Lower lobe of right lung (tissue), 2 donors: ENCODE results near the gene CDIP1. TPM values are rescaled to one million over a fixed set of nuclear protein-coding genes. Genes with fewer than 3 reads are reported as not detected.

ENCODE experiments used
- ATAC-seq, 2 donors: fragments of 200-7000 bp; cut with Tn5 transposase; one replicate each; pipeline ENCODE4 v1.9.1; 2020 to 2022; ENCODE audit warnings: mild to moderate bottlenecking in 2 of 2, moderate library complexity in 2 of 2
- DNase-seq: peaks from one replicate; pipeline ENCODE4 v3.0.0-alpha.2; 2020
- H3K27ac ChIP-seq: fragments of 200-600 bp; one replicate; pipeline ENCODE4 v1.8.0; 2022
- H3K27me3 ChIP-seq: fragments of 200-600 bp; one replicate; pipeline ENCODE4 v1.8.0; 2022; ENCODE audit warnings: low read depth
- H3K36me3 ChIP-seq: fragments of 200-600 bp; one replicate; pipeline ENCODE4 v1.8.0; 2022; ENCODE audit warnings: mild to moderate bottlenecking
- H3K4me1 ChIP-seq: fragments of 200-600 bp; one replicate; pipeline ENCODE4 v1.8.0; 2022
- H3K4me3 ChIP-seq: fragments of 200-600 bp; one replicate; pipeline ENCODE4 v1.8.0; 2022; ENCODE audit warnings: mild to moderate bottlenecking
- H3K9me3 ChIP-seq: fragments of 200-600 bp; one replicate; pipeline ENCODE4 v1.8.0; 2022
- CTCF ChIP-seq: fragments of 200-600 bp; IDR thresholded peaks from one replicate; pipeline ENCODE4 v1.8.0; 2022; ENCODE audit warnings: antibody characterized with exemption, mild to moderate bottlenecking
- intact Hi-C: fragments of 100-400 bp; cut with DNase I; formaldehyde crosslinking; loops from one replicate; pipeline ENCODE4 v1.11.0; 2022
- total RNA-seq: library from RNA; stranded (reverse); fragmentation: NEBNext Ultra II Directional; extraction: Animal tissue kit (Norgen Biotek cat#: 25700); gene quantifications from one replicate; pipeline ENCODE4 v1.2.1, GENCODE V29; 2021
- donor health status: DM: no; HTN: yes; CAD: no; lungs with severe emphysema.

Gene CDIP1
- total RNA-seq, 1 donor from 2014 or later = 21.1 TPM

GRCh38 chr16:4495766-4496165 is 42.8 kb downstream of the CDIP1 start:
- Histone ChIP-seq H3K4me1 (peaks cover 11% of the 10 kb centered on the region), H3K27ac (no peak overlapping the region), H3K9me3 (no peaks in the 10 kb centered on the region), H3K36me3 (peaks cover 10% of the 10 kb centered on the region), H3K27me3 (no peaks in the 10 kb centered on the region), H3K4me3 (no peak overlapping the region)
- DNase-seq (no peak), ATAC-seq (no peak)
- intact Hi-C loops = no loop called here
- no peak for TF ChIP-seq CTCF

- intact Hi-C loops = no loop called here
- H3K27me3 ChIP-seq = no peaks in the 10 kb centered on the region
- peaks cover 3% of the 10 kb centered on the region for H3K4me1 ChIP-seq
- H3K36me3 ChIP-seq = peaks cover 10% of the 10 kb centered on the region
- H3K27ac ChIP-seq = no peak overlapping the region
- H3K9me3 ChIP-seq = no peaks in the 10 kb centered on the region
- H3K4me3 ChIP-seq = no peak overlapping the region
- ATAC-seq (peak; percentile 31 to 41), DNase-seq (no peak)
- TF ChIP-seq CTCF = no peak
Measured at GRCh38 chr16:4494746-4495490, 43.7 kb downstream of the CDIP1 start.

DNA sequence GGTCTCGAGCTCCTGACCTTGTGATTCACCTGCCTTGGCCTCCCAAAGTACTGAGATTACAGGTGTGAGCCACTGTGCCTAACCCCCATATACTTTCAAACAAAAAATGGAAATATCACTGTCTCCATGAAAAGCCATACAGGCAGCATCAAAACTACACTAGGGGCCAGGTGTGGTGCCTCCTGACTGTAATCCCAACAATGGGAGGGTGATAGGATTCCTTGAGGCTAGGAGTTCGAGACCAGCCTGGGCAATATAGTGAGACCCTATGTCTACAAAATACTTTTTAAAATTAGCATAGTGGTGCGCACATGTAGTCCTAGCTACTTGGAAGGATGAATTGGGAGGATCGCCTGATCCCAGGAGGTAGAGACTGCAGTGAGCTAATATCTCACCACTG is 46.7 kb downstream of the CDIP1 start:
- no peaks in the 10 kb centered on the region for H3K9me3 ChIP-seq
- ATAC-seq = no peak

GRCh38 chr16:4489030-4489429 is 49.5 kb downstream of the CDIP1 start:
- intact Hi-C loops = no loop called here
- no peak for DNase-seq
- Histone ChIP-seq H3K27ac (peak overlapping the region; percentile 51), H3K27me3 (no peaks in the 10 kb centered on the region), H3K4me1 (peaks cover 29% of the 10 kb centered on the region), H3K4me3 (no peak overlapping the region), H3K9me3 (no peaks in the 10 kb centered on the region), H3K36me3 (peaks cover 15% of the 10 kb centered on the region)
- no peak for ATAC-seq
- TF ChIP-seq CTCF = no peak

More for the DNA sequence above, 46.7 kb downstream of the CDIP1 start:
- intact Hi-C loops = no loop called here
- Histone ChIP-seq H3K27me3 (no peaks in the 10 kb centered on the region), H3K27ac (no peak overlapping the region), H3K4me3 (no peak overlapping the region), H3K4me1 (peaks cover 23% of the 10 kb centered on the region), H3K36me3 (peaks cover 9% of the 10 kb centered on the region)
- no peak for DNase-seq
- no peak for TF ChIP-seq CTCF

DNA sequence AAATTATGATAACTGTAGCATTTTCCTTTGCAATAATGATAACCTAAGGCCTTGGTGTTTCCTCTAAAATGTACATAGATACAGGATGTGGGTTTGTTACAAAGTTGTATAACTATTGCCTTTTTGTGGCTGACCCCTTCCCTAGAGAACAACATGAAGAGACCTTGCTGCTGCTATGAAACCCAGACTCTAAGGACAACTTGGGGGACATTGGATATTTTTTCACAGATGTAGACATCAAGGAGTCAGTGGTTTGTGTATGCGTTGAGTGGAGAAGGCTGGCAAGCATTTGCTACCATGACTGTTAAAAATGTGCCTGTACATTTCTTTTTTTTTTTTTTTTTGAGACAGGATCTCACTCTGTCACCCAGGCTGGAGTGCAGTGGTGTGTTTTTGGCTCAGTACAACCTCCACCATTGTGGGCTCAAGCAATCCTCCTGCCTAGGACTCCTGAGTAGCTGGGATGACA is 50.0 kb downstream of the CDIP1 start:
- Histone ChIP-seq H3K27ac (peak overlapping the region; percentile 51), H3K4me3 (no peak overlapping the region), H3K27me3 (no peaks in the 10 kb centered on the region), H3K4me1 (peaks cover 29% of the 10 kb centered on the region), H3K36me3 (peaks cover 20% of the 10 kb centered on the region), H3K9me3 (no peaks in the 10 kb centered on the region)
- no peak for TF ChIP-seq CTCF
- DNase-seq = no peak
- intact Hi-C loops = no loop called here
- peak; percentile 25 to 34 for ATAC-seq
